Peyer's patch (tissue), 4 donors: Measurements from ENCODE around the gene KIF1A. TPM values are rescaled to one million over a fixed set of nuclear protein-coding genes. Genes with fewer than 3 reads are reported as not detected.

Source experiments
- DNase-seq, 3 donors: peaks; one replicate each; pipeline ENCODE4 v3.0.0-alpha.2; 2017 to 2019
- H3K27ac ChIP-seq, 4 donors: fragments of 200-600 bp; sonication (generic); one replicate each; pipeline ENCODE4 v1.5.1; 2016 to 2019
- H3K27me3 ChIP-seq, 2 donors: fragments of 200-600 bp; sonication (generic); one replicate each; pipeline ENCODE4 v1.5.1; 2019
- H3K36me3 ChIP-seq, 3 donors: fragments of 200-600 bp; sonication (generic); one replicate each; pipeline ENCODE4 v1.5.1; 2016 to 2019
- H3K4me1 ChIP-seq, 4 donors: fragments of 200-600 bp; sonication (generic); one replicate each; pipeline ENCODE4 v1.5.1; 2016 to 2019
- H3K4me3 ChIP-seq, 4 donors: fragments of 200-600 bp; sonication (generic); 1 replicate in 3 of 4; 2 replicates in 1 of 4; pipeline ENCODE4 v1.5.1; 2016 to 2019; ENCODE audit warnings: mild to moderate bottlenecking in 1 of 4
- H3K9me3 ChIP-seq, 4 donors: fragments of 200-600 bp; sonication (generic); one replicate each; pipeline ENCODE4 v1.5.1; 2016 to 2019; ENCODE audit warnings: mild to moderate bottlenecking in 1 of 4
- POLR2A ChIP-seq, 2 donors: fragments of 450-650 bp; IDR thresholded peaks; one replicate each; pipeline ENCODE4 v1.5.1; 2017; ENCODE audit warnings: antibody characterized with exemption in 2 of 2, mild to moderate bottlenecking in 2 of 2, moderate library complexity in 2 of 2
- total RNA-seq, 4 donors: library from RNA; depleted of rRNA; stranded (reverse); fragments of >200 nt; gene quantifications; one replicate each; pipeline ENCODE4 v1.1.0, GENCODE V29; 2016
- TF ChIP-seq, protein P1 (sequence below), 6 experiments: fragments of 450-650 bp in 4 of 6; fragments of 200-600 bp in 2 of 6; sonication (generic) in 1 of 6; IDR thresholded peaks; one replicate each; pipeline ENCODE4 v1.5.1; 2017 to 2019; ENCODE audit warnings: antibody characterized with exemption in 6 of 6, mild to moderate bottlenecking in 3 of 6, moderate library complexity in 1 of 6

Gene KIF1A
- total RNA-seq, 4 donors from 2014 or later, result 0.83 to 6.0 (median 2.0) TPM

DNA sequence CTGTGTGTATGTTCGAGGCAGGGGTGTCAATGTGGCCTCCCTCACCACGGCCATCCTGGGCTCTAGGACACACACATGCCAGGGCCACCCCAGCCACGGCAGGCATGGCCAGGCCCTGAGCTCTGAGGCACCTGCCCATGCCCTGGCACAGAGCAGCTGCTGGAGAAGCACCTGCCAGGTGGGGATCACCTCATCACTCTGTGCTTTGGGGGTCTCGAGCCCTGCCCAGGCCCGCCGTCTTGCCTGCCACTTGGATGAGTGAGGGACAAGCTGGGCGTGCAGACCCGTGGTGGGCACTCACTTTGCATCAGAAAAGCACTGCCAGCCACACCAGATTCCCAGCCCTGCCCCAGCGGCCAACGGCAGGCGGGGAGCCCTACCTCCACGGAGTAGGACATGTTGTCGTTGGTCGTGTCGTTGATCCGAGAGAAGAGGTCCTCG is 33.1 kb downstream of the KIF1A start:
- Histone ChIP-seq H3K27ac (no peak overlapping the region), H3K4me3 (no peak overlapping the region), H3K4me1 (no peaks in the 10 kb centered on the region), H3K9me3 (no peaks in the 10 kb centered on the region), H3K36me3 (no peaks in the 10 kb centered on the region), H3K27me3 (no peaks in the 10 kb centered on the region)
- TF ChIP-seq POLR2A (IDR thresholded peaks at IDR 0.05), result no peak
- TF ChIP-seq, protein P1, sequence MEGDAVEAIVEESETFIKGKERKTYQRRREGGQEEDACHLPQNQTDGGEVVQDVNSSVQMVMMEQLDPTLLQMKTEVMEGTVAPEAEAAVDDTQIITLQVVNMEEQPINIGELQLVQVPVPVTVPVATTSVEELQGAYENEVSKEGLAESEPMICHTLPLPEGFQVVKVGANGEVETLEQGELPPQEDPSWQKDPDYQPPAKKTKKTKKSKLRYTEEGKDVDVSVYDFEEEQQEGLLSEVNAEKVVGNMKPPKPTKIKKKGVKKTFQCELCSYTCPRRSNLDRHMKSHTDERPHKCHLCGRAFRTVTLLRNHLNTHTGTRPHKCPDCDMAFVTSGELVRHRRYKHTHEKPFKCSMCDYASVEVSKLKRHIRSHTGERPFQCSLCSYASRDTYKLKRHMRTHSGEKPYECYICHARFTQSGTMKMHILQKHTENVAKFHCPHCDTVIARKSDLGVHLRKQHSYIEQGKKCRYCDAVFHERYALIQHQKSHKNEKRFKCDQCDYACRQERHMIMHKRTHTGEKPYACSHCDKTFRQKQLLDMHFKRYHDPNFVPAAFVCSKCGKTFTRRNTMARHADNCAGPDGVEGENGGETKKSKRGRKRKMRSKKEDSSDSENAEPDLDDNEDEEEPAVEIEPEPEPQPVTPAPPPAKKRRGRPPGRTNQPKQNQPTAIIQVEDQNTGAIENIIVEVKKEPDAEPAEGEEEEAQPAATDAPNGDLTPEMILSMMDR (IDR thresholded peaks at IDR 0.05), result no peak
- no peak for DNase-seq

DNA sequence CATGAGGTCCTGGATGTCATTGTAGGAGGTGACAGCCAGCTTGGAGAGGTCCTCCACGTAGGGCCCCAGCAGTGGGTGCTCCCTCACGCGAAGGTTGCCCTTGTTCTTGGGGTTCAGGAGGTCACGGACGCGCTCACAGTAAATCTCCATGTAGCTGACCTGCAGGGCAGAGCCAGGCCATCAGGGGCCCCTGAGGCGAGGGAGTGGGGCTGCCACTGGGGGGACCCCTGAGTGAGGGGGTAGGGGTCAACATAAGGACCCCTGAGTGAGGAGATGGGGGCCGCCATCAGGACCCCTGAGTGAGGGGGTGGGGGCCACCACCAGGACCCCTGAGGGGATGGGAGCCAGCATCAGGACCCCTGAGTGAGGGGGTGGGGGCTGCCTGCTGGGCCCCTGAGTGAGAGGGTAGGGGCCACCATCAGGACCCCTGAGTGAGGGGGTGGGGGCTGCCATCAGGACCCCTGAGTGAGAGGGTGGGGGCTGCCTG is 33.6 kb downstream of the KIF1A start:
- no peaks in the 10 kb centered on the region for H3K4me1 ChIP-seq
- H3K27me3 ChIP-seq, result no peaks in the 10 kb centered on the region
- TF ChIP-seq POLR2A (IDR thresholded peaks at IDR 0.05), result no peak
- TF ChIP-seq, protein P1 (IDR thresholded peaks at IDR 0.05), result no peak
- H3K9me3 ChIP-seq, result no peaks in the 10 kb centered on the region
- DNase-seq, result no peak
- H3K36me3 ChIP-seq, result no peaks in the 10 kb centered on the region
- no peak overlapping the region for H3K4me3 ChIP-seq
- no peak overlapping the region for H3K27ac ChIP-seq

DNA sequence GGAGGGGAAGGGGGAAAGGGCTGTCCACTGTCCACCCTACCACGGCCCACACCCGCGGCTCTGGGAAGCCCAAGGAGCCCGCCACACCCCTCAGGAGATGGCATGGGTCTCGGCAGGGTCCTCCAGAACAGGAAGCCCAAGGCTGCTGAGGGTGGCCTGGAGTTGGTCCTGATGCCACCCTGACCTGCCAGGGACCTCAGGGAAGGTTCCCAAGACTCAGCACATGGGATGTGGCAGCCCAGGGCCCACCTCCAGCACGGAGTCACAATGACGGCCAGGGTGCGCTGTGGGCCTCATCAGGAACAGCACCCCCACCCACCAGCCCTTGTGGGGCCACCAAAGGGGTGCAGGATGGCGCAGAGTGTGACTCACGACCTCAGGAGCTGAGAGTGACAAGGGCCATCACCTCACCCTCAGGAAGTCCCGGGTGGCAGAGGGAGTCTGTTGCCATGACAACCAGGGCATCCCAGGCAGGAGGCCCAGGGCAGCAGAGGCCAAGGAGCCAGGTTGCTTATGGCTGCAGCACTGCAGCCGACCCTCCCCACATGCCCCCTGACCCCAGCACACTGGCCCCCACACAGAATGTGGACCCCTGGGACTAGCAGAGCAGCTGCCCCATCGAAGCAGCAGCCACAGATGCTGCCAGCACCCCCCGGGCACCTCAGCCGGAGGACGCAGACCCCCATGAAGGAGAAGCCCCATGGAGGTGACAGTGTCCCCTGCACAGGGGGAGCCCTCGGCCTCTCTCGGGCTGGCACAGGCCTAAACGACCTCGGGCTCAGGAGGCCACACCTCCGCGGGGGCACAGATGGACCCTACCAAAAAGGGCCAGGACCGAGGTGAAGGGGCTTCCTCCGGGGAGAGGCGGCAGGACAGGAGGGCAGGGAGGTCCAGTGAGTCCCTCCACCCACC is 34.3 kb downstream of the KIF1A start:
- no peak for DNase-seq
- Histone ChIP-seq H3K4me3 (no peak overlapping the region), H3K27me3 (no peaks in the 10 kb centered on the region), H3K4me1 (no peaks in the 10 kb centered on the region), H3K27ac (no peak overlapping the region), H3K36me3 (no peaks in the 10 kb centered on the region), H3K9me3 (no peaks in the 10 kb centered on the region)
- TF ChIP-seq POLR2A (IDR thresholded peaks at IDR 0.05), result no peak
- TF ChIP-seq, protein P1 (IDR thresholded peaks at IDR 0.05), result no peak

DNA sequence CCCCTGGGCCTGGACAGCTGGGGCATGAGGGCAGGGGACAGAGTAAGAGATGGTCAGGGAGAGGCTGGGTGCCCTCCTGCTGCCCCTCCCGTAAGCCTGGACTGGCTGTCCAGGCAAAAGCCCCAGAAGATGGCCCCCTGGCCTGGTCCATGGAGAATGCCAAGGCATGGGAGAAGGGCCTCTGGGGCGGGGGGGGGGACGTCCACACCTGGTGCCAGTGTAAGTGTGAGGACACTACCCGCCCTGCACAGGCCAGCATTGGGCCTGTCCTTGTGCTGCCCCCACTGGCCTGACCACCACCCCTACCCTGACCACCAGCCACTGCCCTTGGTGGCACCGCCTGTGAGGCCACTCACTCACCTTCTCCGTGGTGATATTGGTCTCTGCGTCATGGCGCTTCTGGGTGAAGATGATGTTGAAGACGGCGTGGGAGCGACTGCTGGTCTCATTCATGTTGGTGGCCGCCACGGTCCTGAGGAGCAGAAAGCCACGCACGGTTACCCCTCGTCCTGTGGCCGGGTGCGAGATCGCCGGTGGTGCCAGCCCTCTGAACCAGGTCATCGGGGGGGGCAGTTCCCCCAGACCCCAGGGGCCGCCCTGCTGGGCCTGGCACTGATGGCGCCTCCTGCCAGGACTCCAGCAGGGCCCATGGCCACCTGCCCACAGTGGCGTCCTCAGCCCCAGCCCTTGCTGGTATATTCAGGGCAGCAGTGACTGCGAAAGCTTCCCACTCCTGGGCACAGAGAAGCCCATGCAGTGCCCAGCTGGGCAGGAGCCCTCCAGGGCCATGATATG is 35.2 kb downstream of the KIF1A start:
- no peak for TF ChIP-seq POLR2A (IDR thresholded peaks at IDR 0.05)
- TF ChIP-seq, protein P1 (IDR thresholded peaks at IDR 0.05), result no peak
- no peaks in the 10 kb centered on the region for H3K36me3 ChIP-seq

DNA sequence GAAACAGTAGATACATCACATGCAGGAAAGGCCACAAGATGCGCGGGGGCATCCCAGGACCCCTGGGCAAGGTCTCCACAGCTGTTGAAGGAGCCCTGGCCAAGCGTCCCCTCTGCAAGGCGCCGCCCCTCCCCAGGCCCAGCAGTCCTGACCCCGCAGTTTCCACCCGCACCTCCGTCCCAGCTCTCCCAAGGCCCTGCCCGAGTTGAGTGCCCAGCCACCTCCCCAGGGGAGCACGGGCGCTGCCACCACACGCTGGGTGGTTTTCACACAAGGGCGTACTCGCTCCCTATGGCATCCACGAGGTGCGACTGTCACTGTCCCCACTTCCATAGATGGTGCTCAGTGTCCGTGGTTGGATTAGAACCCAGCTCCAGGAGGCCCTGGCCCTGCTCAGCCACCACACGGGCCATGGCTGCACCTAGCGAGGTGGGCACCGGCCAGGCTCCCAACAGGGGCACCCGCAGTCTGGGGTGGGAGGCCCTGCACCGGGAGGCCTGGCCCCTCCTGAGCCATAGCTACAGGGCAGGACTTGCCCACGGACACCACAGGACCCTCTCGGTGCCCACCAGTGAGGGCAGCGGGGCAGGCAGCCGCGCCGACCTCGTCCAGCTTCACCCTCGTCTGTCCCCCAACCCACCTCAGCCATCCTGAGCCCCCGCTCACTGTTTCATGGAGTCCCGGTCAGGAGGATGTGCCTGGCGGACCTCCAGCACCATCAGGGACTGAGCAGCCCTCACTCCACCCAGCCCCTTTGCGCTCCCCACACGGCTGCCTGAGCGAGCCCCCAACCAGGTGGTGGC is 36.0 kb downstream of the KIF1A start:
- no peak overlapping the region for H3K4me3 ChIP-seq
- no peak for DNase-seq
- H3K9me3 ChIP-seq, result no peaks in the 10 kb centered on the region
- no peaks in the 10 kb centered on the region for H3K27me3 ChIP-seq
- H3K27ac ChIP-seq, result no peak overlapping the region
- H3K36me3 ChIP-seq, result no peaks in the 10 kb centered on the region
- H3K4me1 ChIP-seq, result no peaks in the 10 kb centered on the region
- TF ChIP-seq POLR2A (IDR thresholded peaks at IDR 0.05), result no peak
- TF ChIP-seq, protein P1 (IDR thresholded peaks at IDR 0.05), result no peak

More for the DNA sequence above, 35.2 kb downstream of the KIF1A start:
- Histone ChIP-seq H3K4me3 (no peak overlapping the region), H3K27me3 (no peaks in the 10 kb centered on the region), H3K9me3 (no peaks in the 10 kb centered on the region), H3K4me1 (no peaks in the 10 kb centered on the region), H3K27ac (no peak overlapping the region)
- DNase-seq, result no peak
